Retina (tissue), 1 donor: ENCODE measurements around the gene ERBB4.

ENCODE experiments used
- DNase-seq: peaks from one replicate; pipeline ENCODE4 v3.0.0-alpha.2; 2016

The ERBB4 gene

DNA sequence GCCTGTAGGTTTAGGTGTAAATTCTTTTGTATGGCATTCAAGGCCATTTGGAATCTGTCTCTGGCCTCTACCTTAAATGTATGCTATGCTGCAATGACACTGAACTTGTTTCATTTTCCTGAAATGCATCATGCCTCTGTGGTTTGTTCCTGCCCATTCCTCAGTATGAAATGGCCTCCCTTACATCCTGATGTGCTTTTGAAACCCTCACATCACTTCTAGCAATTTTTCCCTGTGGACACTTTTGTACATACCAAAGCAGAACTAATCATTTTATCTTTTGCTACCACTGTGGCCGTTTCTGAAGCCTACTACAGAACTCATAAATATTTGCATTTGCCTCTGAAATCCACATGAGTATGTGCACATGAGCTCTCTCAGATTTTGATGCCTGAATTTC, 557.2 kb downstream of the ERBB4 start:
- no peak for DNase-seq

DNA sequence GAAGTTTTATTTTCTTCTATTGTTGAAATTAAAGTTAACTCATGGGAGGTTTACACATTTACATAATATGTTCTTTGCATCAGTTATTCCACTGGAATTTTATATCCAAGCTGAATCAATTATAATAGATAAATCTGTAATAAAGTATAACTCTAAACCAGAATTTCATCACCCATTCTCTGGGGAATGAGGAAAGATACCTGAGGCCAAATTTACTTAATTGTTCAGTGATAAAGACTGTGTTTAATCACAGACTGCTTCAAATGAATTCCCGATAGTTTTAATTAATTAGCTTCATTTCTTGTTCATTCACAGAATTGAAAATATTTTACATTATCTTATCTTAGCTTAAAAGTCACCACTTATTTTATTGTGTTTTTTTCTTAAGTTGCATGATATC, 562.5 kb downstream of the ERBB4 start:
- no peak for DNase-seq

DNA sequence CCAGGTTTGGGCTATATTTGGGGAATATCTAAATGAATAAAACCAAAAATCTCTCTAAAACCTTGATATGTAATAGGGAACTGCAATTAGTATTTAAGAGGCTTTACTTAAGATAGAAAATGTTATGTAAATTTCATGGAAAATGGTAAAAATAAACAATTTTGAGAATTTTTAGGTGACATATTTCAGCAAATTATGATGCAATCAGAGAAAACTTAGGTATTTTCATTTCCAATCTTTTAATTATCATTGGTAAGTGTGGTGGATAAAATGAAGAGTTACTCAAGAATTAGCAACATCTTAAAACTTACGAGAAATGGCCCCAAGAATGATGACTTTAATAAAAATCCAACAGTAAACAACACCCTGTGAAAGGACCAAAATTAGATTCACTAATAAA, 571.4 kb downstream of the ERBB4 start:
- no peak for DNase-seq

DNA sequence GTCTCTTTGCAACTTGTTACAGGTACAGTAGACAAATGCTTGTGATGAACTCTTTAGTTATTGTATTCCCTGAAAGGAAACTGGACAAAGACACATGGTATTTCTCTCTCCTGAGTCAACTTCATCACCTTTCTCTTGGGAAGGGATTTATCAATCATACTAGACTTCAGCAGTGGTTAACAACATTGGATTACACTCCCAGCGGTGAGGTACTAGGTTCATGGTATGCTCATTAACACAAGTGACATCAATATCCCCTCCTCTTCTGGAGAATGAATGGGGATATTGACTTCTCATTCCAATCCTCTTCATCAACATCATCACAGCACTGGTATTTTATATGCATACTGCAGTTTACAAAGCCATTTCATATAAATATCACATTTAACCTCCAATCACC, 574.6 kb downstream of the ERBB4 start:
- no peak for DNase-seq

DNA sequence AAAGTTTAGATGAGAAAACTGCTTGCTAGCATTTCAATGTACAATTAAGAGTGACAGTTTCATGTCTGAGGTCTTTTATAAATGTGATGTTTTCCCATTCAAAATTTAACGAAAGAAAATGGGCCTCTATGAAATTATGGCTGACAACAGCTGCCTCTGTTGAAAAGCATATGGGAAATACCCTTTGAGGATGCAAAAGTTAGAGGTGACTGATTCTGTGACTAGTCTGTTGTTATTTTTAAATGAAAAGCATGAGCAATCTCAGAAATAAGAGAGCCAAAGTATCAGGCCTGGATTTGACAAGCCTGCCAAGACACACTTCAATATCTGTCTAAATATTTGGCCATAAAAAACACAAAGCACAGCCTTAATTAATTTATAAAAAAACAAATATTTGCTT, 580.8 kb downstream of the ERBB4 start:
- no peak for DNase-seq

DNA sequence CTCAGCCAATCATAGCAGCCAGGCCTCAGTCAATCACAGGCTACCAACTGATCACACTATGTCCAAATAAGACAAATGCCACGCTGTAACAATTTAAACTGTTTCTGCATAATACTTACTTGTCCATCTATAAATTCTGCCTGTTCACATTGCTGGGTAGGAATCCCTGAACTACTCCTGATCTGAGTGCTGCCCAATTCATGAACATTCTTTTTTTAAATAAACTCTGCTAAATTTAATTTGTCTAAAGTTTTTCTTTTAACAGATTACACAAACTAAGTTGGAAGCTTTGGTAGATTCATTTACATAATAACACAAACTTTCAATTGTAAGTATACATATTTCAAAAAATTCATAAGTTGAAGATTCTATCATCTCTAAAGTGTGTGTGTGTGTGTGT, 583.0 kb downstream of the ERBB4 start:
- no peak for DNase-seq

DNA sequence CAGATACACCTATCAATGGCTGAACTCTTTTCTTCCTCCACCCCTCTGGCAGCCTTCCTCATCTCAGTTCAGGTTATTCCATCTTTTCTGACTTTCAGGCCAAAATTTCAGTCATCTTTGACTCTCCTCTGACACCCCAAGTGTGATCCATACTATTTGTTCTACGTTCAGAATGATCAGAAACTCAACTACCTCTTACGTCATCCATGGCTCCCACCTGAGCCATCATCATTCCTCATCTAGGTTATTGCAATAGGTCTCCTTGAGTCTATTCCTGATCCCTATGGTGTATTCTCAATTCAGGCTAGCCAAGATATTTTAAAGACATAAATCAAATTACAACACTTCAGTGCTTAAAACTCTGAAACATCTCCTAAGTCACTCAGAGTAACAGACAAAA, 589.7 kb downstream of the ERBB4 start:
- no peak for DNase-seq

DNA sequence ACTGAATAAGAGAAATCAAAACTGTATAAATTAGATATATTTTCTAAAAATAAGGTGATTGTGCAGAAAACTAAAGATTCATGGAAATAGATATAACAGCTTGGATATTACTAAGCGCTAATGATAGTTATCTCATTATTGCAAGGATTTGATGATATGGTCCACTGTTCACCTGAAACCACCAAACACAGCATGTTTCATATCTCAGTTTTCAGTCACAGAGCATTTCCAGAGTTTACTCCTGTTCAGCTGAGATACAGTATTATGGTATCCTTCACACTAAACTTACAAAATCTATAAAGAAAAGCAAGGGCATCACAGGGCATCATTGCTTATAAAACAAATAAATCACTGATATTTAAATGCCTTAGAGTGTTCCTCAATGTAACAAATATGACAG, 591.6 kb downstream of the ERBB4 start:
- no peak for DNase-seq

DNA sequence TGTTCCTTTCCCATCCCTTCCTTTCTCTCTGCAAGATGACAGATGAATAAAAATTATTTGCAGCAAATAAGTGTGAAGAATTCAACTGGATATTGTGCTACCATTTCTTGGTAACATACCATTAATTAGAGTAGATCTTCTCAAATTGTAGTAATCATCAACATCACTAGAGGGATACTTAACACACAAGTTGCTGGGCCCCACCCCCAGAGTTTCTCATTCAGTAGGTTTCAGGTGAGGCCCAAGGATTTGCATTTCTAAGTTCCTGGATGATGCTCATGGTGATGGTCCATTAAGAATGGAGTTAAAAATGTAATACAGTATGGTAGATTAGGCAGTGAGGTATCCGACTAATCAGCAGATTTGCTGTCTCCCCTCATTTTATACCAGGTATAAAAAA, 594.0 kb downstream of the ERBB4 start:
- no peak for DNase-seq

DNA sequence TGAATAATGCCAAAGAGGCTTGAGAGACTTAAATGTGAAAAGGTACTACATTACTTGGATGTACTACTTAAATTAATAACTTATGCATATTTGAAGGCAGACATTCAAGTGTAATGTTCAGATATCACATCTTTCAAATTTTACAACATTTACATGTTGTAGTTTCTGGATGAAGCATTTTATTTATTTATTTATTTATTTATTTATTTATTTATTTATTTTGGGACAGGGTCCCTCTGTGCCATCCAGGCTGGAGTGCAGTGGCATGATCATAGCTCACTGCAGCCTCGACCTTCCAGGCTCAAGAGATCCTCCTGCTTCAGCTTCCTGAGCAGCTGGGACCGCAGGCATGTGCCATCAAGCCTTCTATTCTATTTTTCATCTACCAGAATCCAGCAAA, 596.4 kb downstream of the ERBB4 start:
- no peak for DNase-seq

DNA sequence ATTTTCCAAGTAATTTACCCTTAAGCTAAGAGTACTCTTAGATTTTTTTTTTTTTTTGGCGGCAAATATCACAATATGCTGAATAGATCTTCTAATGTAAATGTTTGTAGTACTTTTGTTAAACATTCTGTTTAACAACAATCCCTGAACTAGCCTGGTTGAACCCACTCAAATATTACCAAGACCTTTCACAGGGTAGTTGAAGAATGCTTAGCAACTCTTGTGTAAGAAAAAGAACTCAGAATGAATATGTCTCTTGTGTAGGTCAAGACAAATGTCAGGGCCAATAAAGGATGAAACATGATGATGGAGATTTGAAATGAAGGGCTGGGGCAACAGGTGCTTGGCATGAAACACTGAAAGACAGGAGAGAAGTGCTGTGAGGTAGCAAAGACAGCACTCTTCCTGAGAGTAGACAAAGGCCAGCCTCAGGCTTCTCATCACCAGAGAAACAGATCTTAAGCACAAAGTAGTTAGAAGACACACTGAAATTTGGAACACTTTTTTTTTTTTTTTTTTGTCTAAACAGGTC, 597.3 kb downstream of the ERBB4 start:
- peak; percentile 34 for DNase-seq

DNA sequence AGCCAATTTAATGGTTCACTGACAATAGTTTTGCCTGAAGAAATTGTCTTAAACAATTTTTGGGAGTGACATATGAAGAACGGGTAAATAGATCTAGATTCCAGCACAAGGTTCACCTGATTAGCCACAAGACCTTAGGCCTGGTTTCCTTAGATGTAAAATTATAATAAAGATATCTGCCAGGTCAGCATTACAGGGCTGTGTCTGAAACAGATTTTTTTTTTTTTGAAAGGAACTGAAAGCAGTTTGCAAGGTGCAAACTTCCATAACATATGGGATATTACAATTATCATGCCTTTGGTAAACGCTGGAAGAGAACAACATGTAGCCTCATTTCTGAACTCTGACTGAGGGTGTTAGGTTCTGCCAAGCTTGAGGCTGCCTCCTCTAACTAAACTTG, 599.4 kb downstream of the ERBB4 start:
- DNase-seq: no peak

DNA sequence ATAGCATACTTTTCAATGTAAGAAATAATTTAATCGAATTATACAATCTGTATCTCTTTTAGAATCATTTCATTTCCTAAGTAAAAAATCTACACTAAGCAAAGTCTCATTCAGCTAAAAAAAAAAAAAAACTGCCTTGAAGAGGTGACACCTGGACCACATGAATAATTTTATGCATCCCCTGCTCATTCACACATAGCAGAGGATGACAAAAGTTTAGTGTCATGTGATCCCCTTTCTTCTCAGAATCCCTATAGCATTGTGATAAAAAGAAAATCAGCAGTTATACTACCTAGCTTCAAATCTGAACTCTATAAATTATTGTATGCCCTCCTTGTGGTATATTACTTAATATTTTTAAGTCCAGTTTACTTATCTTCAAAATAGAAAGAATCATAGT, 603.8 kb downstream of the ERBB4 start:
- no peak for DNase-seq

DNA sequence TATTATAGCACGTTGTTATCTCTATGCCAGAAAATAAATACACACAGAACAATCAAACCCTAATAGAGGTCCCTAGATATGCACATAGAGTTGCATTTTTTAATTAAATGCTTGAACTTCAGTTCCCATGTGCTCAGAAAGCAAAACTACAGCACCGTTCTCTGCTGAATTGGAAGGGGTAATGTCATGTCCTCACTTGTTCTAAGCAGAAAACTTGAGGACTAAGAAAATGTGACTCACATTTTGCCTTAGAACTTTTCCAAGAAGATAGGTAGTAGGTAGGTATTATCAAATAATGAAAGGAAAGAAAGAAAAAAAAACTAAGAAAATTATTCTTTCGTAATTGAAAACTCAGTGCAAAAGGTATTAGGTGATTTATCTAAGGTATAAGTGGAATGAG, 607.3 kb downstream of the ERBB4 start:
- DNase-seq: no peak

DNA sequence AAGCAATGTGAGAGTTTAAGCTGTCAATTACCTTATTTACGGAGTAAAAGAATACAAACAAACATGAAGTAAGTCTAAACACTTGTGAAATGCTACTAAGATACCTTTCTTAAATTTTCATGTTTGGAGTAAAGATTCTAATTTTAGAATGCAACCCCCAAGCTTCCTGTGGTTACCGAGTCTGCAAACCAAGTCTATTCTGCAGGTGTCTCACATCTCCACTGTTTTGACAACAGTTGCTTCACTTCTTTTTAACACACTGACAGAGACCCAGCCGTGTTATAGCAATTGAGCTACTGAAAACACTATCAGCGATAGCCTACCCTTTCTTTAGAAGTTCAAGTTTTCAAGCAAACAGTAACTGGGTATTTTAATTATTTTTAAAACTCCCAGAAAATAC, 608.3 kb downstream of the ERBB4 start:
- no peak for DNase-seq

DNA sequence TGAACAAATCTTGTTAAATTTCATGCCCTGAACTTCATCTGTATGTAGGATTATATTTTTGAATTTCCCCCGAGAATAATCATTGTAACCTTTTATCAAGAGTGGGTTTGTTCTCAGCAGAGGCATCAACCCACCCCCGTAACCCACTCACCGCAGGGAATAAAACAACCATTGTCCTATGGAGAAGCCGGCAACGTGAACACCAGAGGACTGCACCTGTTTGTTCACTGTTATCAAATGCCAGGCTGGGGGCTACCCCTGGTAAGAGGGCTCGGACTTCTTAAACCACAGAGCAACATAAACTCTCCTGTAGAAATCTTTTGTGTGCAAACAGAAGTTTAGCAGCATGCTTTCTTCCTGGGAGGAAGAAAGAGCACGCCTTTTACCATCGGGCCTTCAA, 610.4 kb downstream of the ERBB4 start:
- DNase-seq: peak; percentile 16

DNA sequence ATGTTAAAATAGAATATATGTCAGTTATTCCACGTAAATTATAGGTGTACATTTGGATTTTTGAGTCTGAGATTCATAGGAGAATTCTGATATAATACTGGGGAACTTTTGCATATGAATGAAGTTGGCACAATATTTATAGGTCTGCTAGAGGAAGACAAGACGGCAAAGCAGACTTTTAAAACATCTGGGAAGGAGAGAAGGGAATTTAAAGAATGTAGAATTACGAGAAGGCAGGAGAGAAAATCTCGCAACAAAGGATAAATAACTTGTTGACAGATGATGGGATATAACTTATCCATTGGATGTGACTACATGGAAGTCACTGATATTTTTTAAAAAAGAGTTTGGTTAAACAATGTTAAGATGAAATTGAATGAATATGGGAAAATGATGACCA, 615.6 kb downstream of the ERBB4 start:
- no peak for DNase-seq

DNA sequence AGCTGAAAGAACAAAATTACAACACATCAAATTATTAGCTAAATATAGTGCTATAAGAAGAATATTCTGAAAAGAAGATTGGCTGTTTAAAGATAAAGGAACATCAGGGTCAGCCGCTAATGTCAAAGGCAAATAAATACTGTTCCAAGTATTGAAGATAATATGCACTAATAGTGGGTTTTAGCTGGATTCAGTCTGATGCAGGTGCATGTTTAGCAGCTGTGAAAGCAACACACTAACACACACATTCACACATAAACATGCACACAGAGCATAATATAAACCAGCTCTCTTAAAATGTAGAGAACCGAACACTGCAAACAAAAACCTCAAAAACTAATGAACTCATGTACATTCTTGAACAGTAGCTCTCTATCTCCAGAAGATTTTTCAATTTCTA, 634.6 kb downstream of the ERBB4 start:
- no peak for DNase-seq

DNA sequence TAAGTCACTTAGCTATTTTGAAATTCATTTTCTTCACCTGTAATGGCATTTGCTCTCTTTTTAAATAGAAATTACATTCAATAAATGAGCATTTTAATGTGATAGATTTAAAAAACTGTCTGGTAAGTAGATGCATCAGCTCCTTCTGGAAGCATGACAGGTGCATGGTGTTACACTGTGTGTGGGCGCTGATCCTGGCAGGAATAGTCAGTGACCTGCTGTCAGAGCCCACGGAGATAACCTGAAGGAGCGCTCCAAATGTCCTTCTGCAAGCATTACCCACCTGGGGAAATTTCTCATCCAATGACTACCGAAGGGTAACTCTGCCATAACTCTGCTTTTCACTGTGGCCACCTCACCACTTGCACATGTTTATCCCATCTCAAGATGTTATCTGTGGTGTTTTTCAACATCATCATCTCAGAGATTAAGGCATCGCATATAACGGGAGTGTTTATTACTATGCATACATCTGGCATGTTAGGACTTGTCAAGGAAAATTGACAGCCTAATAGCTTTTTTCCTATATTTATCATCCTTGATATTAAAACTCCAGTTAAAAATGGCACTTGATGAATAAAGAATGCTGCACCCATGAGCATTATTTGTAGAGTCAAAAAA, 637.3 kb downstream of the ERBB4 start:
- DNase-seq: no peak

DNA sequence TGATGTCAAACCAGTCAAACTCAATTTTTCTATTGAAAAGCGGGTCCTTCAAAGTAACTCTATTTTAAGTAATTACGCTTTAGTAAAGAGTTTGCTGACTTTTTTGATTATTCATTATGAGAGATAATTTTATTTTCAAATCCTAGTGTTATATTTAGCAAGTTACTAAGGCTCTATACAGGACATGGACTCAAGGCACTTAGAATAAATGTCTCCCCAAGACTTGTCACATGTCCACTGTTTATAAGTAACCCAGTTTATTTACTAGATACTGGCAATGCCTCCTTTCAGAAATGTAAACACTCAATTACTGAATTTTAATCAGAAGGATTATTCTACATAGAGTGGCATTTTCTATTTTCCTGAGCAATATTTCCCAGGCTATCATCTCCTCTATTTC, 638.1 kb downstream of the ERBB4 start:
- no peak for DNase-seq

DNA sequence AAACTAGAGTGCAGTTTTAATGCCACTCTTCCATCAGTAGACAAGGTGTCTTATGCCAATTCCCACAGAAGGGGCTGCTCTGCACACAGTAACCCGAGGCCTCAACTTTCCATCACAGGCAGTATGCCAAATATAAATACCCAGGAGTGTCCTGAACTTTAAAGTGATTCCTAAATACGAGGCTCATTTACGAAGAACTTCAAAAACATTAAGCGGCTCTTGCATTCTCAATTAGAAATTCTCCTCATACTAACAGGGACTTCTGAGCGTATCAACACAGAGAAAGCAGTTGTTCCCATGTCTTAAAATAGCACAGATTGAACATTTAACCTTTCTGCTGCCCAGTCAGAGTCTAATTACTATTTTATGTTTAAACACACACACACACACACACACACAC, 638.6 kb downstream of the ERBB4 start:
- DNase-seq: no peak

DNA sequence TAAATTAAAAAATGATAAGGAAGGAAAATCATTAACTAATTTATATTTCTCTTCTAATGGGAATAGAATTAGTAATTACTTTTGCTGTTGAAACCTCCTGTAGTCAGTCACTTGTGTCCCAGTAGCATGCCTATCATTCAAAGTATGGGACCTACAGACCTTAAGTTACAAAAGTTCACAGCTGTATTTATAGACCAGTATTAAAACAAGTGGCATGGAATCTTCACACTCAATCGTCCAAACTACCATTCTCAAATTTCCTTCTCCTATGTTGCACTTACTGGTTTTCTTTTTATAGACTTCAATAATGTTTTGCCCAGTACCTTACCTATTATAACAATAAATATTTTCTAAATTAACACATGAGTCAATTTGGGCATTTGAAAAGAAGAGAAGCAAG, 639.9 kb downstream of the ERBB4 start:
- no peak for DNase-seq

DNA sequence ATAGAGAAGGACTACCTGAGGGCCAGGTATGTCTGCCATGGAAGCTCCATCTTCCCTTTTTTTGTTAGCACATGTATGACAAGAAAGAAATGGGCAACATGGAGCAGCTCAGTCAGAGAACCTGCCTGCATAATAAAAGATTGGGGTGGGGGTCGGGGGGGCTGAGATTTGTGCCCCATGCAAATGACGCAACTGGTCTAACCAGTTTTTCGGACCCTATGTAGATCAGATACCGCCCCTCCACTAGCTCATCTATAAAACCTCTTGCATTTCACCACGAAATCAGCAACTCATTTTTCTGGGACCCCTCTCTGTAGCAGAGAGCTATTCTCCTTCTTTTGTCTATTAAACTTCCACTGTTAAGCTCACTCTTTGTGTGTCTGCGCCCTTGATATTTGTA, 657.2 kb downstream of the ERBB4 start:
- no peak for DNase-seq

DNA sequence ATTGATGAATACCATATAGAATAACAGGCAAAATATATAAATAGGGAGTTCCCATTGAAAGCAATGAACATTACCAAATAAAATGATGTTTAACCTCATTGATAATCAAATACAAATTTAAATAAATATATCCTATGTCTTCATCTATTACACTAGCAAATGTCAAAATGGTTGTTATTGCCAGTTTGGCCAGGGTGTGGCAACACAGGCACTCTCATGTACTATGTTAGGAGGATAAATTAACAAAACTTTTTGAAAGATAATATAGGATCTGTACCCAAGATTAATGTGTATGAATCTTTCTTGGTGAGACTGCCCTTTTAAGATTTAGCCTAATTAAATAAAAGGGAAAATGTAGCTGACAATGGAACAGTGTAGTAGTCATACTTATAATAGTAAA, 659.3 kb downstream of the ERBB4 start:
- no peak for DNase-seq

DNA sequence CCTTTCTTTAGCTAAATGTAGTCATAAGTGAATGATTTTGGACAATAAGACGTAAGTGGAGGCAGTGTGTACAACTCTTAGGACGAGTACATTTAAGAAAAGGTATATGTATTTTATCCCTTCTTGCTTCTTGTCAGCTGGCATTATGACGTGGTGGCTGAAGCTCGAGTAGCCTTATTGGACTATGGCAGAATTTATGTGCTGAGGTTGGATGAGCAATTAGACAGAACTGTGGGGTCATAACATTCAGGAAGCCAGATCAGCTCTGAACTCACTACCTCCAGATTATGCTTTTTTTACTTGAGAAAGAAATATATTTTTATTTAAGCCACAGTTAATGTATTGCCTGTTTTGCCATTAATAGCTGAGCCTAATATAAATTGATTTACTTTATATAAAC, 661.5 kb downstream of the ERBB4 start:
- DNase-seq: no peak

DNA sequence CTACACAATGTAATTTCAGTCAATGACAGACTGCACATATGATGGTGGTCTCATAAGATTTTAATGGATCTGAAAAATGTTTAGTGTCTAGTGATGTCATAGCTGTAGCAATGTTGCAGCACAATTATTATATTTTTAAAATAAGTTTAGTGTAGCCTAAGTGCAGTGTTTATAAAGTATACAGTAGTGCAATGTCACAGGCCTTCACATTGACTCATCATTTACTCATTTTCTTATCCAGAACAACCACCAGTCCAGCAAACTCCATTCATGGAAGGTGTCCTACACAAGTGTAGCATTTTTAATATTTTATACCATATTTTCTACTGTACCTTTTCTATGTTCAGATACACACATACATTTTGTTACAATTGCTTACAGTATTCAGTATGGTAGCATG, 663.1 kb downstream of the ERBB4 start:
- DNase-seq: no peak
